Endothelial cell (in vitro differentiated cells): Measurements from ENCODE around the gene CRACR2B. TPM values are rescaled to one million over a fixed set of nuclear protein-coding genes. Genes with fewer than 3 reads are reported as not detected.

Experiments used
- DNase-seq: peaks from one replicate; pipeline ENCODE4 v3.0.0; 2021; ENCODE audit warnings: low spot score
- H3K27ac Mint-ChIP-seq: one replicate; pipeline ENCODE4 v1.8.0; 2021; ENCODE audit warnings: mixed read lengths, inconsistent platforms; ENCODE audit not compliant: unreplicated experiment
- H3K27me3 Mint-ChIP-seq: one replicate; pipeline ENCODE4 v1.8.0; 2021; ENCODE audit warnings: mild to moderate bottlenecking, moderate library complexity, mixed read lengths, inconsistent platforms; ENCODE audit not compliant: unreplicated experiment
- H3K36me3 Mint-ChIP-seq: one replicate; pipeline ENCODE4 v1.8.0; 2021; ENCODE audit warnings: mild to moderate bottlenecking, low read depth, mixed read lengths, inconsistent platforms; ENCODE audit not compliant: unreplicated experiment
- H3K4me1 Mint-ChIP-seq: one replicate; pipeline ENCODE4 v1.8.0; 2021; ENCODE audit warnings: mild to moderate bottlenecking, mixed read lengths, inconsistent platforms; ENCODE audit not compliant: unreplicated experiment
- H3K4me3 Mint-ChIP-seq: one replicate; pipeline ENCODE4 v1.8.0; 2021; ENCODE audit warnings: mild to moderate bottlenecking, mixed read lengths, inconsistent platforms; ENCODE audit not compliant: unreplicated experiment
- H3K9me3 Mint-ChIP-seq: one replicate; pipeline ENCODE4 v1.8.0; 2021; ENCODE audit warnings: mixed read lengths, inconsistent platforms; ENCODE audit not compliant: unreplicated experiment
- total RNA-seq: library from RNA; stranded (reverse); fragmentation: NEBNext Ultra II Directional; extraction: Animal tissue kit (Norgen Biotek cat#: 25700); gene quantifications from one replicate; pipeline ENCODE4 v1.2.1, GENCODE V29; 2021; ENCODE audit not compliant: unreplicated experiment
- TF ChIP-seq, protein P1 (sequence below): fragments of 200-600 bp; sonication (generic); IDR thresholded peaks from one replicate; pipeline ENCODE4 v1.5.0; 2021; ENCODE audit warnings: antibody characterized with exemption; ENCODE audit not compliant: unreplicated experiment

CRACR2B gene
- total RNA-seq, 1 donor from 2014 or later: 28.8 TPM

- TF ChIP-seq, protein P1, sequence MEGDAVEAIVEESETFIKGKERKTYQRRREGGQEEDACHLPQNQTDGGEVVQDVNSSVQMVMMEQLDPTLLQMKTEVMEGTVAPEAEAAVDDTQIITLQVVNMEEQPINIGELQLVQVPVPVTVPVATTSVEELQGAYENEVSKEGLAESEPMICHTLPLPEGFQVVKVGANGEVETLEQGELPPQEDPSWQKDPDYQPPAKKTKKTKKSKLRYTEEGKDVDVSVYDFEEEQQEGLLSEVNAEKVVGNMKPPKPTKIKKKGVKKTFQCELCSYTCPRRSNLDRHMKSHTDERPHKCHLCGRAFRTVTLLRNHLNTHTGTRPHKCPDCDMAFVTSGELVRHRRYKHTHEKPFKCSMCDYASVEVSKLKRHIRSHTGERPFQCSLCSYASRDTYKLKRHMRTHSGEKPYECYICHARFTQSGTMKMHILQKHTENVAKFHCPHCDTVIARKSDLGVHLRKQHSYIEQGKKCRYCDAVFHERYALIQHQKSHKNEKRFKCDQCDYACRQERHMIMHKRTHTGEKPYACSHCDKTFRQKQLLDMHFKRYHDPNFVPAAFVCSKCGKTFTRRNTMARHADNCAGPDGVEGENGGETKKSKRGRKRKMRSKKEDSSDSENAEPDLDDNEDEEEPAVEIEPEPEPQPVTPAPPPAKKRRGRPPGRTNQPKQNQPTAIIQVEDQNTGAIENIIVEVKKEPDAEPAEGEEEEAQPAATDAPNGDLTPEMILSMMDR: no peak
- peak overlapping the region; percentile 73 for H3K4me3 Mint-ChIP-seq
- DNase-seq: no peak
- peaks cover 3% of the 10 kb centered on the region for H3K27me3 Mint-ChIP-seq
- H3K27ac Mint-ChIP-seq: no peak overlapping the region
- peaks cover 10% of the 10 kb centered on the region for H3K4me1 Mint-ChIP-seq
- H3K9me3 Mint-ChIP-seq: no peaks in the 10 kb centered on the region
- no peaks in the 10 kb centered on the region for H3K36me3 Mint-ChIP-seq
Measured at GRCh38 chr11:839875-840617, 12.3 kb downstream of the CRACR2B start.

DNA sequence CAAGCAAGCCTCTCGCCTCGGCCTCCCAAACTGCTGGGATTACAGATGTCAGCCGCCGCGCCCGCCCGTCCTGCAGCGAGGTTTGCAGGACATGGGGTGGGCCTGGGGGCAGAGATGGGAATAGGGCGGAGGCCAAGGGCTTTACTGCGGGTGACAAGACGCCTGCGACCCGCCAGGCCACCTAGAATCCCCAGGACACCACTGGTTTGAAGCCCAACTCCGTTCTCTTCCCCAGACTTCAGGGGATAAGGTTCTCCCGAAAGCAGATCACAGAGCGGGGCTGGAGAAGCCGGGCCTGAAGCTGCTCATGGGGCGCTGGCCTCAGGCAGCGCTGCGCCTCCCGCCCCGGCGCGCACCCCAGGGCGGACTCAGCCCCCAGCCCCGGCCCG is 14.3 kb downstream of the CRACR2B start:
- H3K27me3 Mint-ChIP-seq: peaks cover 5% of the 10 kb centered on the region
- DNase-seq: no peak
- peaks cover 10% of the 10 kb centered on the region for H3K4me1 Mint-ChIP-seq
- TF ChIP-seq, protein P1: no peak
- no peaks in the 10 kb centered on the region for H3K9me3 Mint-ChIP-seq
- peak overlapping the region; percentile 93 for H3K4me3 Mint-ChIP-seq
- no peak overlapping the region for H3K27ac Mint-ChIP-seq
- no peaks in the 10 kb centered on the region for H3K36me3 Mint-ChIP-seq

- TF ChIP-seq, protein P1: no peak
- no peaks in the 10 kb centered on the region for H3K9me3 Mint-ChIP-seq
- H3K4me1 Mint-ChIP-seq: peaks cover 10% of the 10 kb centered on the region
- H3K4me3 Mint-ChIP-seq: peak within 1 kb of the TSS; percentile 93
- peak; percentile 84 for DNase-seq
- H3K27ac Mint-ChIP-seq: peak within 1 kb of the TSS; percentile 61
- H3K27me3 Mint-ChIP-seq: peaks cover 5% of the 10 kb centered on the region
- H3K36me3 Mint-ChIP-seq: no peaks in the 10 kb centered on the region
Measured at GRCh38 chr11:842370-843002, 14.8 kb downstream of the CRACR2B start, which contains the start of the genes POLR2L and TSPAN4. POLR2L (minus strand) TSS chr11:842529; CDS start chr11:842508, 21 bp downstream. TSPAN4 (plus strand) TSS chr11:842852; CDS start chr11:850305, 7,453 bp downstream.

DNA sequence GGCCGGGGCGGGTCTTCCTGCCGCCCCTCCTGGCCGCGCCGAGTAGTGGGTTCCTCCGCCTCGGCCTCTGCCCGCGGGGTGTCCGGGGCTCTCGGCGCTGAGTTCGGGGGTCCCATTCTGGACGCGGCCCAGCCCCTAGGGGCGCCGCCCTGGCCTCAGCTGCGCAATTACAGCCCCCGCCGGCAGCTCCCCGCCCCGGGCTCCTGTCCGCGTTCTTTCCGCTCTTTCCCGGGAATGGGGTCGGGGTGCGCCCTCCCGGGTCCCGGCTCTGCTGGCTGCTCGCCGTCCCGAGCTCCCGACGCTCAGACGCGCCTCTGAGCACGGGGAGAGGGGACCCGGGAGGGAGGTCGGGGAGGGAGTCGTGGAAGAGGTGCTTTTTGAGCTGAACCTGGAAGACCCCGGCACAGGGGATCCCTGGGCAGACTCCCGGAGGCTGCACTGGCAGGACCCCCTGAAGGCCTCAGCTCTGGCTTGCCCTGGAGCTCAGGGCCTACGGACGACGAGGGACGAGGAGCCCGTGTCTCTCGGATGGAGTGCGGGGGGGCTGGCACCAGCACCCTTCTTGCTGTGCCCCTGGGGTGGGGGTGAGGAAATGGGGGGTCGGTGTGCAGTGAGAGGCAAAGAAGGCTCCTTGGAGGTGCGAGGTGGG is 15.5 kb downstream of the CRACR2B start:
- Mint-ChIP-seq H3K4me1 (peaks cover 10% of the 10 kb centered on the region), H3K27ac (no peak overlapping the region)
- TF ChIP-seq, protein P1: peak; percentile 25

More for the DNA sequence above, 15.5 kb downstream of the CRACR2B start:
- H3K9me3 Mint-ChIP-seq: no peaks in the 10 kb centered on the region
- H3K36me3 Mint-ChIP-seq: no peaks in the 10 kb centered on the region
- no peak for DNase-seq
- peaks cover 5% of the 10 kb centered on the region for H3K27me3 Mint-ChIP-seq
- peak overlapping the region; percentile 85 for H3K4me3 Mint-ChIP-seq
